SU-DHL-6 (cell line): ENCODE results near the gene PLCL1.

ENCODE experiments used
- H2AFZ ChIP-seq: fragments of 200-600 bp; sonication (generic); 2 replicates; pipeline ENCODE4 v1.6.1; 2014; ENCODE audit warnings: low read depth, mild to moderate bottlenecking, moderate library complexity, mixed read lengths, antibody characterized with exemption, low read length; ENCODE audit not compliant: severe bottlenecking
- H3F3A ChIP-seq: fragments of 200-600 bp; shearing (Covaris generic); 2 replicates; pipeline ENCODE4 v1.6.0; 2016; ENCODE audit warnings: antibody characterized with exemption, mild to moderate bottlenecking; ENCODE audit not compliant: insufficient read depth
- H3K27ac ChIP-seq: fragments of 200-600 bp; sonication (generic); 2 replicates; pipeline ENCODE4 v1.5.1; 2016; ENCODE audit warnings: low read depth, mild to moderate bottlenecking, low read length, moderate library complexity, mixed read lengths
- H3K27me3 ChIP-seq: fragments of 200-600 bp; sonication (generic), shearing (Covaris generic); 2 replicates; pipeline ENCODE4 v1.6.0; 2014; ENCODE audit warnings: mild to moderate bottlenecking, low read length
- H3K36me3 ChIP-seq: fragments of 200-600 bp; sonication (generic); 2 replicates; pipeline ENCODE4 v1.6.1; 2014; ENCODE audit warnings: mild to moderate bottlenecking, low read length, mixed read lengths
- H3K4me2 ChIP-seq: fragments of 300-600, 200-600 bp; shearing (Covaris generic), sonication (generic); 2 replicates; pipeline ENCODE4 v1.6.0; 2014; ENCODE audit warnings: low read length, low read depth, mild to moderate bottlenecking; ENCODE audit not compliant: poor library complexity, severe bottlenecking
- H3K4me3 ChIP-seq: fragments of 200-600 bp; sonication (generic); 2 replicates; pipeline ENCODE4 v1.5.1; 2014; ENCODE audit warnings: antibody characterized with exemption, low read length, mild to moderate bottlenecking, mixed read lengths; ENCODE audit not compliant: insufficient read depth, poor library complexity, severe bottlenecking
- H3K79me2 ChIP-seq: fragments of 200-600 bp; sonication (generic); 2 replicates; pipeline ENCODE4 v1.6.1; 2014; ENCODE audit warnings: mild to moderate bottlenecking, low read length, moderate library complexity; ENCODE audit not compliant: insufficient read depth
- H3K9ac ChIP-seq: fragments of 200-600 bp; sonication (generic); 2 replicates; pipeline ENCODE4 v1.7.0; 2014; ENCODE audit warnings: mild to moderate bottlenecking, low read length
- H3K9me2 ChIP-seq: fragments of 200-600 bp; sonication (generic); replicated peaks from 2 replicates; pipeline ENCODE4 v1.6.1; 2014; ENCODE audit warnings: low read length; ENCODE audit not compliant: insufficient read depth
- H3K9me3 ChIP-seq: fragments of 200-600 bp; sonication (generic); 2 replicates; pipeline ENCODE4 v1.6.1; 2014; ENCODE audit warnings: low read length, mixed read lengths; ENCODE audit not compliant: insufficient read depth
- H4K20me1 ChIP-seq: fragments of 200-600 bp; sonication (generic); 2 replicates; pipeline ENCODE4 v1.6.1; 2014; ENCODE audit warnings: low read depth, mild to moderate bottlenecking, antibody characterized with exemption, low read length, moderate library complexity, mixed read lengths
- CTCF ChIP-seq: fragments of 200-600 bp; sonication (generic); IDR thresholded peaks from one replicate; pipeline ENCODE4 v1.5.1; 2017; ENCODE audit warnings: antibody characterized with exemption, mild to moderate bottlenecking, low read length, moderate library complexity; ENCODE audit not compliant: insufficient read depth, poor library complexity, severe bottlenecking
- EZH2phosphoT487 ChIP-seq: fragments of 200-600 bp; sonication (generic), shearing (Covaris generic); conservative IDR thresholded peaks from 2 replicates; pipeline ENCODE4 v1.6.1; 2018; ENCODE audit warnings: mild to moderate bottlenecking, antibody characterized with exemption, low read length, moderate library complexity, mixed read lengths

Gene PLCL1

GRCh38 chr2:197975931-197976519 lies 171.6 kb downstream of the PLCL1 start:
- no peaks in the 10 kb centered on the region for H3K79me2 ChIP-seq
- no peaks in the 10 kb centered on the region for H3F3A ChIP-seq
- no peaks in the 10 kb centered on the region for H3K27me3 ChIP-seq
- no peak overlapping the region for H3K27ac ChIP-seq
- H3K36me3 ChIP-seq = no peaks in the 10 kb centered on the region
- no peaks in the 10 kb centered on the region for H3K9me3 ChIP-seq
- TF ChIP-seq EZH2phosphoT487 = no peak
- no peak for TF ChIP-seq CTCF
- H3K4me2 ChIP-seq = no peak overlapping the region
- no peaks in the 10 kb centered on the region for H3K9me2 ChIP-seq
- no peak overlapping the region for H3K4me3 ChIP-seq
- H2AFZ ChIP-seq = no peak overlapping the region
- H4K20me1 ChIP-seq = no peaks in the 10 kb centered on the region
- H3K9ac ChIP-seq = no peak overlapping the region

GRCh38 chr2:197978971-197979370 lies 174.6 kb downstream of the PLCL1 start:
- TF ChIP-seq EZH2phosphoT487 (no peak), CTCF (no peak)
- H3F3A ChIP-seq = no peaks in the 10 kb centered on the region
- H3K9me3 ChIP-seq = no peaks in the 10 kb centered on the region
- no peak overlapping the region for H3K27ac ChIP-seq
- no peak overlapping the region for H3K4me3 ChIP-seq
- H3K9me2 ChIP-seq = no peaks in the 10 kb centered on the region
- no peaks in the 10 kb centered on the region for H3K36me3 ChIP-seq
- H3K27me3 ChIP-seq = no peaks in the 10 kb centered on the region
- H3K9ac ChIP-seq = no peak overlapping the region
- no peak overlapping the region for H3K4me2 ChIP-seq
- no peaks in the 10 kb centered on the region for H3K79me2 ChIP-seq
- no peak overlapping the region for H2AFZ ChIP-seq
- H4K20me1 ChIP-seq = no peaks in the 10 kb centered on the region

- Histone ChIP-seq H3F3A (no peaks in the 10 kb centered on the region), H3K9ac (no peak overlapping the region), H3K4me2 (no peak overlapping the region), H3K36me3 (no peaks in the 10 kb centered on the region), H3K27ac (no peak overlapping the region), H3K9me2 (no peaks in the 10 kb centered on the region), H3K27me3 (no peaks in the 10 kb centered on the region), H4K20me1 (no peaks in the 10 kb centered on the region), H2AFZ (no peak overlapping the region), H3K9me3 (no peaks in the 10 kb centered on the region), H3K79me2 (no peaks in the 10 kb centered on the region), H3K4me3 (no peak overlapping the region)
- TF ChIP-seq EZH2phosphoT487 (no peak), CTCF (no peak)
These were observed 178.2 kb downstream of the PLCL1 start for GRCh38 chr2:197982565-197982964.
